Measurements from ENCODE around the gene SLC27A5.
A peak's percentile ranks its signal among the peaks of the same experiment; 100 is the strongest.

- TF ChIP-seq CTCF (IDR thresholded peaks at IDR 0.05; ENCODE audit: extremely low read depth in 1 of 2, insufficient read depth in 1 of 2, low read depth in 1 of 2, low read length in 2 of 2), result no peak
- TF ChIP-seq POLR2A (IDR thresholded peaks at IDR 0.05; ENCODE audit: low read depth, low read length), result peak; percentile 70
- TF ChIP-seq EZH2 (IDR thresholded peaks at IDR 0.05; ENCODE audit: borderline replicate concordance, low read depth, low read length, severe bottlenecking), result no peak
- no peak for TF ChIP-seq MYC (IDR thresholded peaks at IDR 0.05; ENCODE audit: low read depth, low read length)
- peak; percentile 91 for TF ChIP-seq POLR2AphosphoS5 (IDR thresholded peaks at IDR 0.05; ENCODE audit: insufficient read depth, low read depth, low read length)
Observed at GRCh38 chr19:58475714-58476497, 35.9 kb downstream of the SLC27A5 start, which contains the start of gene ZNF446.

All from endothelial cell of umbilical vein (primary cell).